ENCODE measurements around the gene DCD.
"Not testable (repeated sequence)": the region's sequence is repeated elsewhere in the genome, so short reads cannot be mapped to it uniquely, and the experiment has no call there.

DCD gene, protein sequence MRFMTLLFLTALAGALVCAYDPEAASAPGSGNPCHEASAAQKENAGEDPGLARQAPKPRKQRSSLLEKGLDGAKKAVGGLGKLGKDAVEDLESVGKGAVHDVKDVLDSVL

DNA sequence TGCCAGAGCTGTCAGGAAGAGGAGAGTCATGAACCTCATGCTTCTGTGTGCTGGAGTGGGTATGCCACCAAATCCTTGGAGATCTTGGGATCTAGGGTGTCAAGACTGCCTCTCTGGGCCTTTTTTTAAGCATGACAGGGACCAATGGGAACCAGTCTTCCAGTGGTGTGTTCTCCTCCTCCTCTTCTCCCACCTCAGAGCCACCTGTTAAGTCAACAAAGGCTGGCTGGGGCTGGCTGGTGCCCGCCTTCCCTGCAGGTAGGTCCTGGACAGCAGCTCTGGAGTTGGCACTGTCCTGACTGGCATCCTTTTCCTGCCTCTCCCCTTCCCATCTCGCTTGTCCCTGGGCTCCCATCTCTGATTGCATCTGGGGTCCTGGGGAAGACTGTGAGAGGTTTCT is at the start of gene DCD:
Gene DCD, minus strand, starts transcription at position 101 of the 400 bp plus-strand sequence. Its CDS starts 62 bp downstream, at position 39.
- no peak for DNase-seq (ENCODE audit: low spot score)

- no peak for DNase-seq (ENCODE audit: low spot score)
Observed at GRCh38 chr12:54697851-54698250, 49.7 kb upstream of the DCD start.

GRCh38 chr12:54692353-54692752 is 44.2 kb upstream of the DCD start:
- no peak for DNase-seq (ENCODE audit: low spot score)

- no peak for DNase-seq (ENCODE audit: low spot score)
Observed at GRCh38 chr12:54689984-54690383, 41.8 kb upstream of the DCD start.

GRCh38 chr12:54689034-54689372 is 40.8 kb upstream of the DCD start:
- no peak for DNase-seq (ENCODE audit: low spot score)

DNA sequence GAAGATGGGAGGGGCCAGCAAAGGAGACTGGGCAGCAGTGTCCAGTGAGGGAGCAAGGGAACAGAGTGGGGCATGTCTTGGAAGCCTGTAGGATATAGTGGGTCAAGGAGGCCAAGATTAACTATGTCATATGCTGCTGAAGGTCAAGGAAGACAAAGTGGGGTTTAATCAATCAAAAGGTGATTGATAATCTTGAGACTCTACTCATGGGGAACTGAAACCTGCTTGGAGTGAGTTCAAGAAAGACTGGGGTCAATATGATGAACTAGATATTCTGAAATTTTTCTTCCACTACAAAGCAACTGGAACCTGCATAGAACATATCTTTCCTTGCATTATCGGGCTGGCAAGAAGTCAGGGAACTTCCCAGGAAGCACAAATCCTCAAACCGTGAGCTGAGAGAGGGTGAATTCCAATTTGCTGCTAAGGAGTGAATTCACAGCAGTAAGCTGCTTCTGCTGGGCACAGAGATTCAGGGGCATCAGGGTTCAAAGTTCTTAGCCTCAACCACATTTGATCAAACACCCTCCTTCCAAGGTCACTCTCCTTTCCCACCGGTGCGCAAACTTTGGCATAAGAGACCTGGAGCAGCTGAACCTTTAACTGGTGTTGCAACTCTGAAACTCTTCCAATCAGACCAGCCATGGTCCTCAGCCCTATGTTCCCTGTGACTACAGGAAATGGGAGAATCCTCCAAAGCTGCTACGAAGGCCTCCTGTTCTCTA is 40.3 kb upstream of the DCD start:
- DNase-seq (ENCODE audit: low spot score), result no peak

- no peak for DNase-seq (ENCODE audit: low spot score)
Observed at GRCh38 chr12:54684636-54685630, 36.8 kb upstream of the DCD start.

GRCh38 chr12:54683398-54683797 is 35.2 kb upstream of the DCD start:
- DNase-seq (ENCODE audit: low spot score), result no peak

DNA sequence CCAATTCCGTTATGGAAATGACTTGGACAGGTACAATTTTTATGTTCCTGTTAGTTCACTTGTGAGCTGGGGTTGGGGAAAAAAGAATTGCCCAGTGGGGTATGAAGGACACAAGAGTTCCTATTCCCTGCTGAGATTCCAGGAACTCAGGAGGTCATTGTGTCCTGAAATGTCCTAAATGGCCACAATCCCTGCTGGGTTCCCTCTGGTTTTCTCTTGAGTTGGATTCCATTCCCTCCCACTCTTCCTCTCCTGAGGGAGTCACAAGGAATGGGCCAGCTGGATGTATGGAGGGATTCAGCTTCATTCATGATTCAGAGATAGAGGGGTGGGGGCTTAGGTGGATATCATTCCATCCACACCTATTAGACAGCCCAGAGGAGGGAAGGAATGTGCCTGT is 34.5 kb upstream of the DCD start:
- no peak for DNase-seq (ENCODE audit: low spot score)

DNA sequence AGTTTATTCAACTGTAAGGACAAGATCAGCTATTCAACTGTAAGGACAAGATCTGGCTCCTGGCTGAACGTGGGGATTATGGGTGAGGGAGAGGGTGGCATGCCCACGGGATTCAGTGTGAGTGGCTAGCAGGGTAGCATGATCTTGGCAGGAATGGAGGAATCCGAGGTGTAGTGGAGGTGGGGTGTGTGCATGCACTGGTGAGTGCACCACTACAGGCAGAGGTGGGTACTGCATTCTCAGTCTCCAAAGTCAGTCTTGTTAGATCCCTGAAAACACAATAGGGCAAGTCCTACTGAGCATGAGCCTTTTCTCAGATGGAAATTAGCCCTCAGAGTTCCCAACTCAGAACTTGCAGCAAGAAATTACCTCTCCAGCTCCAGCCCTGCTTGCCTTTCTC is 32.2 kb upstream of the DCD start:
- DNase-seq (ENCODE audit: low spot score), result no peak

- DNase-seq (ENCODE audit: low spot score), result no peak
Observed at GRCh38 chr12:54678131-54678530, 30.0 kb upstream of the DCD start.

DNA sequence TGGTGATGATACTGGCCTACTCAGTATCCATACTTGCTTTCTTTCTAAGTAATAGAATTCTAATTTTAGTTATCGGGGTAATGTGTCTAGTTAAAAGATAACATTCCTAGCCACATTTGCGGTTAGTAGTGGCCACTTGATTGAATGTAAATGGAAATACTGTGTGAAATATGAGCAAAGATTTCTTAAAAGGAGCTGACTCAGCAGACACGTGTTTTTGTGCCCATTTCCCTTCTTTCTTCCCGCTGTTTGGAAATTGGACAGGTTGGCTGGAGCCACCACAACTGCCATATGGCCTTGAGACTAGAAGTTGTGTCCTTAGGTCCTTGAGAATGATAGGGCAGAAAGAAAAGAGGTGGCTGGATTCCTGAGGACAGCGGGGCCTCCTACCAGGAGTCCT is 19.8 kb upstream of the DCD start:
- DNase-seq (ENCODE audit: low spot score), result no peak

DNA sequence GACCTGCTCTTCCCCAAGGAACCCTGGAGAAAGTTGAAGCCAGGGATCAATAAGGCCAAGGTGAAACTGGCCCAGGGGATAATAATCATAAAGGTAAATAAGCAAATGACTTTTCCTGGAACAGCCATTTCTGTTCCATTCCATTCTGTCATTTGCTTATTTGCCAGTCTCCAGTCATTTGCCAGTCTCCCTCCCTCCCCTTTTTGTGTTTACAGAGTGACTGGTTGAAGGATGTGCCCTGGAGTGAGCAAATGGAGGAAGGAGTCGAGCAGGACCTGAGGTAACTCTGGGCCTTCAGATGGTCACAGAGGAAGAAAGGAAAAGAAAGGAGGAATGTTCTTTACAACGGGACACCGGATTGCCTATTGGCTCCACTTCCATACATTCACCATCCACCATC is 17.8 kb upstream of the DCD start:
- no peak for DNase-seq (ENCODE audit: low spot score)

DNA sequence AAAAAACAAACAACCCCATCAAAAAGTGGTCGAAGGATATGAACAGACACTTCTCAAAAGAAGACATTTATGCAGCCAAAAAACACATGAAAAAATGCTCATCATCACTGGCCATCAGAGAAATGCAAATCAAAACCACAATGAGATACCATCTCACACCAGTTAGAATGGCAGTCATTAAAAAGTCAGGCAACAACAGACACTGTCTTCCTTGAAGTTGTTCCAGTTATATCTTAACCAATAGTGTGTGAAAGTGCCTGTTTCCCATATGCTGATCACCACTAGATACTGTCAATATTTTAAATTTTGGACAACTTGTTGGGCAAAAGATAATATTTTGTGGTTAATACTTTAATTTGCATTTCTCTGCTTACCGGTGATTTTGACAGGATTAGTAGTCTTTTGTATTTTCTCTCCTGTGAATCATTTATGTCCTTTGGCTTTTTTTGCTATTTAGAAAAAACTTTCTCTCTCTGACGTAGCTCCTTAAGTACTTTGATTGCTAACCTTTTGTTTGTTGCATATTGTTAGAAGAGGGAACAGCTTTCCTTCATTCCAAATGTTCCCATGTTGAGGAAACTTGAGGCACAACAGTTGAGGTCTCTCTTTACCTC is 17.0 kb upstream of the DCD start:
- not testable (repeated sequence) for DNase-seq (ENCODE audit: low spot score)

DNA sequence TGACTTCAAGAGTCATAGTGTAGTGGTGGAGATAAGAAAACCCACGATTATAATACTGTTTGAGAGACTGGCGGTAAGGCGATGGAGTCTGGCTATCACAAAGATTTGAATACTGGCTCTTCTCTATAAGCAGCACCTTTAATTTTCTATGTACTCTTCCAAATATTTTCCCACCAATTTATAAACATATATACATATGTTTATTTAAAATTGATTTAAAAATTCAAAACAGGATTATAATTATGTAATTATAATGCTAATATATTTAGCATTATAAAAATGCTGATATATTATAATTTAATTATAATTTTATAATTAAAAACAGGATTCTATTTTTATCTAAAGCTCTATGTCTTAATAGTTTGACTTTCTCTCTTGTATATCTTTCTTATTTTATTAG is 15.4 kb upstream of the DCD start:
- no peak for DNase-seq (ENCODE audit: low spot score)

DNA sequence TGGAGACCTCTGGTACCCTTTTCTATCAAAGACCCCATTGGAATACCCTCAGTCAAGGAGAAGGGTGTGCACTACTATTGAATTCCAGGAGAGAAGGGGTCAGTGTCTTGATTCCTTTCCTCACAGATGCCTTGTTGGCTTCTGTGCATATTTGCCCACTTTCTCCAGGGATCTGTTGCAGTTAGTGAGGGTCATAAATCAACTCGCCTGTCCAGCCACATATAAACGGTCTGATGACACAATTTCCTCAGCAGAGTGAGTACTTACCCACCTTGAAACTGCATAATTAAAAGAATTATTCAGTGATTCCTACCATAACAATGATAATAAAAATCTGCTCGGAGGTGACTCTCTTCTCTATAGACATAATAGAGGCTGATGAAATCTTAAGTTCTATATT is 13.9 kb upstream of the DCD start:
- DNase-seq (ENCODE audit: low spot score), result no peak

DNA sequence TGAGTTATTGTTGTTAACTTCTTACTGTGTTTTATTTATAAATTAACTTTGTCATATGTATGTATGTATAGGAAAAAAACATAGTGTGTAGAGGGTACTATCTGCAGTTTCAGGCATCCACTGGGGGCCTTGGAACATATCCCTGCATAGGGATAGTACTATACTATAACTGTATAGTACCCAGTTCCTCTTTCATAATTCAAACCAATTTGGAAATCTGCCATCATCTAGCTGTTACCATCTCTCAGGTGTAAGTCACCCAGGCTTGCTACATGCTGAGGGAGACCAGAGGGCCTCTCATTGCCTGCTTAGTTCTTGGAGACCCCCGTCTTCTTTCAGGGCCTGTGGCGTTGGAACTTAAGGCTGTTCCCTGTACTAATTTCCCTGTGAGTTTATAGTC is 12.9 kb upstream of the DCD start:
- no peak for DNase-seq (ENCODE audit: low spot score)

GRCh38 chr12:54660320-54660962 is 12.3 kb upstream of the DCD start:
- DNase-seq (ENCODE audit: low spot score), result no peak

DNA sequence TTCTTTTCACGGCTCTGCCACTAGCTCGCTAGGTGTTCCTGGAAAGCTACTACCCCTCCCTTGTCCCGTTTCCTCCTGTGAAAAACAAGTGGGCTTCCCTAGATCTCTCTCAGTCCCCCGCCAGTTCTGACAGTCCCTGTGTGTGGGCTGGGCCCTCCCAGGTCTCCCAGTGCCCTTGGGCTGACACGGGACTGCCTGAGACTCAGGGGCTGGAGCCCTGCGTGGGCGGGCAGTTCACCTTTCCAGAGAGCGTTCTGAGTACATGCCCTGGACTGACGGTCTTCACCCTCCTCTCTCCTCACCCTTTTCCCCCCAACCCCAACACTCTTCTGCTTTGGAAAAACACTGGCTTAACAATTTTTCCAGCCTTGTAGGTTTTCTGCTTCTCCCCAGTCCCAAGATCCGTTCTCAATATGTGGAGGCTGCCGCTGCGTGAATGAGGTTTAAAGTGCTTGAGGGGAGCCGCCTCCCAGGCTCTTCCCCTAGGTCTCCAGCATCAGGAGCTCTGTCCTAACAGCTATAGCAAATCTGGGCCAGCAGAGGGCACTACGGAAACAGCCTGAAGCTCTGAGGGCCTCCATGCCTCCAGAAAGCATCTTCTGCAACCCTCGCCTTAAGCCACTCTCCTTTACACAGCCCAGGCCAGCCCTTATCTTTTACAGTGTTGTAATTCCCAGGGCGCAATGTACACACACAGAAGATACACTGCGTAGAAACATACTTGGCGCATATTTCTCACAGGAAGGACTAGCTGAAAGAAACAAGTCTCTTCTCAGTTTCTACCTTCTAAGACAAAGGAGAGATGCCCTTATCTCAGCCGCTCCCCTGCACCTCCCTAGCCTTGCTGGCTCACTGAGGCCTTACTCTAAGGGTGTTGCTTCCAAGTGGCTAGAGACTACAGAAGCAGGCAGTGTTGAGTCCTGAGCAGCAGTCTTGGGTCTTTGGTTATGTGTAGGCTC is 10.4 kb upstream of the DCD start:
- DNase-seq (ENCODE audit: low spot score), result no peak

- DNase-seq (ENCODE audit: low spot score), result no peak
Observed at GRCh38 chr12:54657105-54657607, 9.0 kb upstream of the DCD start.

DNA sequence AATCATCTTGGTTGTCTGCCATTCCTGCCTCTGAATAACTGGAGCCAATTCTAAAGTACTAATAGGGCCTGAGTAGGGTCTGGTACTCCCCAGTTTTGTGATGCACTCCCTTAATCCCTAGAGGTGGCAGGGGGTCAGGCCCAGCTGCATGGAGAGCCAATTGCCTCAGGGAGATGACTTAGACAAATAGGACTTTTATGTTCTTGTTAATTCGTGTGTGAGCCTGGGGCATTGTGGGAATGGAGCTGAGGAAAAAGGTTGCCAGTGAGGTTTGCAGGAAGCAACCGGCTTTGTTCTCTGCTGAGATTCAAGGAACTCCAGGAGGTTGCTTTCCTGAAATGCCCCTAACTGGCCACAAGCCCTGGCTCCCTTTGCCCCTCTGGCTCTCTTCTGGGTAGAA is 6.8 kb upstream of the DCD start:
- DNase-seq (ENCODE audit: low spot score), result no peak
